Ovary (tissue), 9 donors: ENCODE measurements around the gene AK3. TPM values are rescaled to one million over a fixed set of nuclear protein-coding genes. Genes with fewer than 3 reads are reported as not detected.

ENCODE experiments used
- DNase-seq, 5 donors: peaks; one replicate each; pipeline ENCODE4 v3.0.0-alpha.2; 2019 to 2020
- H3K27ac ChIP-seq, 2 donors: fragments of 200-600 bp; one replicate each; pipeline versions ENCODE4 v1.5.1 to v1.8.0; 2019 to 2022
- H3K27me3 ChIP-seq: fragments of 200-600 bp; one replicate; pipeline ENCODE4 v1.8.0; 2022
- H3K36me3 ChIP-seq: fragments of 200-600 bp; sonication (generic); one replicate; pipeline ENCODE4 v1.5.1; 2019
- H3K4me1 ChIP-seq: one replicate; pipeline ENCODE4 v1.8.1; 2013; ENCODE audit warnings: mild to moderate bottlenecking, moderate library complexity; ENCODE audit not compliant: insufficient read depth
- H3K4me3 ChIP-seq: fragments of 200-600 bp; sonication (generic); one replicate; pipeline ENCODE4 v1.5.1; 2017
- H3K9me3 ChIP-seq, 2 donors: fragments of 200-600 bp in 1 of 2; sonication (generic) in 1 of 2; one replicate each; pipeline versions ENCODE4 v1.5.1 to v1.8.1; 2013 to 2019; ENCODE audit warnings: mild to moderate bottlenecking in 1 of 2, moderate library complexity in 1 of 2
- CTCF ChIP-seq, 3 donors: fragments of 450-650 bp in 2 of 3; fragments of 200-600 bp in 1 of 3; IDR thresholded peaks; one replicate each; pipeline versions ENCODE4 v1.5.1 to v1.8.0; 2016 to 2022; ENCODE audit warnings: antibody characterized with exemption in 3 of 3, mild to moderate bottlenecking in 1 of 3
- EP300 ChIP-seq: sonication (generic); formaldehyde crosslinking; IDR thresholded peaks from one replicate; pipeline ENCODE4 v1.6.1; 2017; ENCODE audit warnings: antibody characterized with exemption
- POLR2A ChIP-seq: fragments of 450-650 bp; IDR thresholded peaks from one replicate; pipeline ENCODE4 v1.6.1; 2017; ENCODE audit warnings: antibody characterized with exemption, mild to moderate bottlenecking, moderate library complexity
- WGBS, 3 donors: extraction: QIAGEN DNeasy Blood & Tissue Kit in 1 of 3; methylation state at CpG; one replicate each; pipeline versions ENCODE4 v1.1.5 to v1.1.7; 2013 to 2017; 5-methylcytosine and 5-hydroxymethylcytosine counted together
- intact Hi-C, 4 donors: fragments of 100-400 bp; cut with DNase I; formaldehyde crosslinking; loops; one replicate each; pipeline versions ENCODE4 v1.11.0 to v1.15.1; 2022 to 2023
- polyA plus RNA-seq, 2 donors: library from polyadenylated mRNA; stranded (reverse); fragments of 200-250 nt in 1 of 2; fragments of 350-450 nt in 1 of 2; fragmentation: Illumina TruSeq in 1 of 2; extraction: RNeasy Lipid Tissue Mini Kit (QIAGEN cat#74804) in 1 of 2; gene quantifications; one replicate each; pipeline ENCODE4 v1.2.3, GENCODE V29; 2013 to 2014
- total RNA-seq, 7 donors: library from RNA; depleted of rRNA in 2 of 7; stranded (reverse); fragments of >200 nt in 2 of 7; fragmentation: NEBNext Ultra II Directional in 3 of 7; extraction: Animal tissue kit (Norgen Biotek cat#: 25700) in 3 of 7; gene quantifications; one replicate each; pipeline versions ENCODE4 v1.1.0 to v1.2.4, GENCODE V29; 2016 to 2023
- donor health status: DM: no; HTN: no; CAD: no; lungs with moderate emphysema.
- donor health status: DM: no; HTN: no; CAD: no.
- donor health status: Bipolar disorder and iron deficiency.
- donor health status: DM: yes; HTN: yes; CAD: no.
- donor health status: DM: no; HTN: no; CAD: no.
- donor health status: DM: yes; HTN: yes; CAD: no.

The AK3 gene
- total and polyA plus RNA-seq, 9 donors: 49.8 to 88.7 (median 59.5) TPM

- intact Hi-C loops: loop anchor here in 2 of 4 donors (10.0 kb wide), 2 partner anchors 82 to 848 kb away; partner anchors contain the start of genes PLPP6 (in 2 of the 2) and SPATA6L (in 2 of the 2)
- H3K36me3 ChIP-seq: no peaks in the 10 kb centered on the region
- H3K27ac ChIP-seq: no peak overlapping the region
- no peaks in the 10 kb centered on the region for H3K27me3 ChIP-seq
- no peak overlapping the region for H3K4me3 ChIP-seq
- WGBS, 3 donors: 75 to 85% (median 81%) methylated on average over 2 of the region's 2 CpGs
- DNase-seq: no peak
- no peak for TF ChIP-seq CTCF (IDR thresholded peaks at IDR 0.05)
- TF ChIP-seq EP300: no peak
- no peak for TF ChIP-seq POLR2A
- H3K9me3 ChIP-seq: no peaks in the 10 kb centered on the region
- H3K4me1 ChIP-seq: no peaks in the 10 kb centered on the region
Observed at GRCh38 chr9:4746278-4747030, 5.5 kb upstream of the AK3 start.

GRCh38 chr9:4743131-4743875 is 2.3 kb upstream of the AK3 start:
- Histone ChIP-seq H3K4me3 (no peak overlapping the region), H3K27ac (no peak overlapping the region), H3K4me1 (peaks cover 5% of the 10 kb centered on the region), H3K9me3 (no peaks in the 10 kb centered on the region), H3K27me3 (no peaks in the 10 kb centered on the region), H3K36me3 (no peaks in the 10 kb centered on the region)
- WGBS, 3 donors: 75 to 79% (median 76%) methylated on average over 5 of the region's 5 CpGs
- intact Hi-C loops: loop anchor here (5.0 to 10.0 kb wide), 4 partner anchors 51 to 851 kb away; partner anchors contain the start of genes CDC37L1 (in 2 of the 4), PLPP6 (in 2 of the 4) and SPATA6L (in 2 of the 4)
- no peak for TF ChIP-seq POLR2A
- TF ChIP-seq CTCF (IDR thresholded peaks at IDR 0.05): no peak
- TF ChIP-seq EP300: no peak
- DNase-seq: no peak

GRCh38 chr9:4742246-4742645 is 1.2 kb upstream of the AK3 start:
- intact Hi-C loops: loop anchor here (5.0 to 10.0 kb wide), 4 partner anchors 50 to 853 kb away; partner anchors contain the start of genes CDC37L1 (in 2 of the 4), PLPP6 (in 2 of the 4) and SPATA6L (in 2 of the 4)
- Histone ChIP-seq H3K4me1 (peaks cover 8% of the 10 kb centered on the region), H3K27me3 (no peaks in the 10 kb centered on the region), H3K4me3 (no peak overlapping the region), H3K36me3 (no peaks in the 10 kb centered on the region), H3K9me3 (no peaks in the 10 kb centered on the region), H3K27ac (peak overlapping the region in 1 of 2 donors; percentile 87)
- TF ChIP-seq CTCF (IDR thresholded peaks at IDR 0.05): no peak
- TF ChIP-seq EP300: no peak
- TF ChIP-seq POLR2A: no peak
- no peak for DNase-seq
- WGBS, 3 donors: 47 to 59% (median 58%) methylated on average over 3 of the region's 3 CpGs

GRCh38 chr9:4741365-4742089 is 525 bp upstream of the AK3 start:
- intact Hi-C loops: loop anchor here (2.0 to 10.0 kb wide), 5 partner anchors 49 to 853 kb away; partner anchors contain the start of genes PLPP6 (in 3 of the 4), CDC37L1 (in 2 of the 4) and SPATA6L (in 2 of the 4)
- H3K27me3 ChIP-seq: no peaks in the 10 kb centered on the region
- no peaks in the 10 kb centered on the region for H3K36me3 ChIP-seq
- peaks cover 10% of the 10 kb centered on the region for H3K4me1 ChIP-seq
- DNase-seq: peak in 3 of 5 donors; percentile 46 to 66 (median 51)
- WGBS, 3 donors: 1 to 2% (median 1%) methylated on average over 40 to 54 of the region's 54 CpGs
- H3K27ac ChIP-seq: peak overlapping the region; percentile 86 to 87
- TF ChIP-seq EP300: no peak
- no peak for TF ChIP-seq POLR2A
- TF ChIP-seq CTCF (IDR thresholded peaks at IDR 0.05): no peak
- H3K4me3 ChIP-seq: peak overlapping the region; percentile 74
- no peaks in the 10 kb centered on the region for H3K9me3 ChIP-seq
